LNCAP (cell line): ENCODE results near the gene CRYGD.

Source experiments
- CTCF ChIP-seq: fragments of 450-650 bp; IDR thresholded peaks from 2 replicates; pipeline ENCODE4 v1.5.1; 2017; ENCODE audit warnings: mild to moderate bottlenecking

The CRYGD gene

DNA sequence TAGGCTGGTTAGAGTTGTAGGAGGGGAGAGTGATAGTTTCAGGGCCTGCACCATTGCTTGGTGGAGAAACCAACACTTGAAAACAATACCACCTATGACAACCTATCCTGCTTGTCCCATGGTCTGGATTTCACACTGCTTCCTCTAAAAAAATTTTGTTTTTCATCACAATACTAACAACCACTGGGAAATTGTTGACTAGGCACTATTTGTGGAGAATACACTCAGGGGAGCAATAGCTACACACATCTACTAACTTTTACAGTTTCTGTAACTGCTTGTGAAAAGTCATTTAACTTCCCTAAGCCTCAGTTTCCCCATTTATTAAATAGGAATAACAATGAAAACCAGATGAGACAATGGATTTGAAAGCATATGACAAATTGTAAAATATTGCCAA is 25.8 kb upstream of the CRYGD start:
- TF ChIP-seq CTCF: no peak

DNA sequence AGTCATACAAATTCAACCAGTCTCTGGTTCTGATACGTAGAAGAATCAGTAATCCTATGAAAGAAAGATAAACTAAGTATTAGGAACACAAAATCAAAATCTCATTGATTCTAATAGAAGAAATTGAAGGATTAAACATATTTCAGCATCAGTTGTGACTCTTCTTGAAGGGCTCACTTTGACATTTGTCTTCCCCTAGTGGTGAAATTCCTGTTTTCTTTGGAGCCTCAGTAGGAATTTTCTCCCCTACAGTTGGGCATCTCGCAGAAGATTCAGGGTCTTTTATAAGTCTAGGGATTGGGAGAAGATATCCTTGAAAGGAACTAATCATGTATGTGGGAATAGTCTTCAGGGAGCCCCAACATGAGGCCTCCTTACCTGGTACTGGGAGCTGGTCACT is 24.5 kb upstream of the CRYGD start:
- TF ChIP-seq CTCF: no peak

DNA sequence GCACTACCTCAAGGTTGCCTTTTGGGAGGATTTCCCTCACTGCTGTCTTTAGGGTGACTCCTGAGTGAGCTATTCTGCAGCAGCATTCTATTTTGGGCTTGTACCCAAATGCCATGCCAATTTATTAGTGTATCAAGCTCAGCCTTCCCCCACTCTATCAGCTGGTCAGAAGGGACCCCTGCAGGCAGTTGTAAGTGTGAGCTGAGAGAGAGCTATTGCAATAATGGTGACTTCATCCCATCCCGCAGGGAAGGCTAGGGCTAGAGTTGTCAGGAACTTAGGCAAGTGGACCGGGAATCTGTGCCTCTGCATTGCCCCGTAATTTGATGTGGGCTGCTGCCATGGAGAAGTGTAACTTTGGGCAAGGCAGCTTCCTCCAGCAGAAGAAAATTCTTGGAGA is 23.4 kb upstream of the CRYGD start:
- no peak for TF ChIP-seq CTCF

DNA sequence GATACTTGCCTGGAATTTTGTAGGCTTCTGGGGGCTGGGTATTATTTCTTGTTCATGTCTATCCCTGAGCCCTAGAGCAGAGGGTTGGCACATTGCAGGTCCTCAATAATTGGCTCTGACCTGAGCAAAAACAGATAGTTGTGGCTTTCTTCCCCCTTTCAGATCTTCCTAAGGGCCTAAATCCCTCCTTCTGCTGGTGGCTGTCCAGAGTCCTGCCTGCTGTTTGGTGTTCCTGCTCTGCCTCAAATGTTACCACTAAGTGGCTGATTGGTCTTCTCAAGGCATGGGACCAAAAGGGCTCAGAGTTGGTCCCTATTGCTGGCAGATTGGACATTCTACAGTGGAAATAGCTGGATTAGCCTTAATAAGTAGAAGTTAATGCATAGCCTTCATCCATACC is 22.7 kb upstream of the CRYGD start:
- no peak for TF ChIP-seq CTCF

DNA sequence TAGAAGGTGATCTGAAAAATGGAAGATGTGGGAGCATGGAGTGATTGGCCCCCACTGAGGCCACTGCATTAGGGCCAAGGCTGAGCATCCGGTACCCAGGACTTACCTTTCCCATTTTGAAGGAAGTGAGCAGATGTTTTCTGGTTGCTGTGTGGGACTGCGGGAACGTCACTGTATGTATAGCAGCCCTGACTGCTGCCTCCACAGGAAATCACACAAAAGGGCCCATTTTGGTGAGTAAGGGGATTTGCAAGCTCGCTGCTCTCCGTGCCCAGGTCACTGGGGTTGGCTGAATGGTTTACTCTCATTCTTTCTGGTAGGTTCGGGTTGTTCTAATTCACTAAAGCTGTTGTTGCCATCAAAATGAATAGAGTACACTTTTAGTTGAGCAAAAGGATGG is 21.7 kb upstream of the CRYGD start, which contains the start of gene CRYGB:
CRYGB (minus strand) TSS at position 153 of the 400 bp plus-strand sequence; CDS start at position 115, 38 bp downstream.
- TF ChIP-seq CTCF: no peak

DNA sequence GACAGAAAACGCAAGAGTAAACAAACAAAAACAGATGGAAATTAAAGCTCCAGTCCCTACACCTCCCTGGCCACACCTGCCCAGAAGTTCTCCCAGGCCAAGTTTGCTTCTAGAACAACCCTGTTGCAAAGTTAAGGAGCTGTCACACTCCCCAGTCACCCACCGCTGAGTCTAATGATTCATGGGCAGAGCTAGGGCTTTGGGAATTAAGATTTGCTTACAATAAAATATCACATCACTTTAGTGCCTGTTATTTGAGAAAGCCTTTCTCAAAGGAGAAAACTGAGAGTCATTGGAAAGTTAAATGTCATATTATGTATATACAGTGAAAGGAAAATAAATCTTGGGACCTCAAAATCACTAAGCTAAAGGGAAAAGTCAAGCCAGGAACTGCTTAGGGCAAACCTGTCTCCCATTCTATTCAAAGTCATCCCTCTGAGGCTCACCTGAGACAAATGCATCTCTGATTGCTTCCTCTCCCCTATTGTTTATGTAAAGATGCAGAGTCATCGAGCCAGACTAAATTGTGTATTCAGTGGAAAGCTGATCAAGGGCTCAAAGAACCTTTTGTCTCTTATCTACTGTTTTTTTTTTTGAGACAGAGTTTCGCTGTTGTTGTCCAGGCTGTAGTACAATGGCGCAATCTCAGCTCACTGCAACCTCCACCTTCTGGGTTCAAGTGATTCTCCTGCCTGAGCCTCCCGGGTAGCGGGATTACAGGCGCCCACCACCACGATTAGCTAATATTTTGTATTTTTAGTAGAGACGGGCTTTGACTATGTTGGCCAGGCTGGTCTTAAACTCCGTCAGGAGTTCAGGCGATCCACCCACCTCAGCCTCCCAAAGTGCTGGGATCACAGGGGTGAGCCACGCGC is 18.8 kb upstream of the CRYGD start:
- TF ChIP-seq CTCF: no peak

DNA sequence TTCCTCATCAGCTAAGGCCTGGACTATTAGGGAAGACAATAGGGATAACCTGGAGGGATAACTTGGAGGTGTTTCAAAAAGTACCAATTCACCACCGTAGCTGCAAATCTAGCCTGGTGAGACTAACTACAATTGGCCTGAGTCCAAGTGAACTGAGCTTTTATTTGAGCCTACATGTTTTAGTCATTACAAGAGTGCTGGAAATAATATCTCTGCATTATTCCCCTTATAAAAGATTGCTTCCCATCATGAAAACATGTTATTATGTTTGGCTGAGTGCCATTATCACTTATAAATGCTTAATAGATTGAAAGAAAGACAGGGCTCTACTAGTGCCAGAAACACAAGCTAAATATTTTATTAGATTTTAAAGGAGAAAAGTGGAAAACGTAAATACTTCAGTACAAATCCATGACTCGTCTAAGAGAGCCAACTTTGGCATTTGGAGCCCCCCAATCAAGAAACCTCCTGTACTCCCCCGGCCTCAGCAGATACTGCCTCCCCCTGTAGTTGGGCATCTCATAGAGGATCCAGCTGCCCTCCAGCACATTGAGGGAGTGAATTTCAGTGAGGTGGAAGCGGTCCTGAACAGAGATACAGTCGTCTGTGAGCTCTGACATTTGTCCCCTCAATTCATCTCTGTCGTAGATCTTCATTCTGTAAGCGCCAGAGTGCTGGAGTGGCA is 18.1 kb upstream of the CRYGD start:
- no peak for TF ChIP-seq CTCF
